GM19099 (cell line): ENCODE measurements around the gene NUDT8.

Experiments used
- POLR2A ChIP-seq: IDR thresholded peaks from 3 replicates; pipeline ENCODE4 v1.6.1; 2011; ENCODE audit warnings: low read depth; ENCODE audit not compliant: insufficient read length; ENCODE audit errors: extremely low read depth

Gene NUDT8

DNA sequence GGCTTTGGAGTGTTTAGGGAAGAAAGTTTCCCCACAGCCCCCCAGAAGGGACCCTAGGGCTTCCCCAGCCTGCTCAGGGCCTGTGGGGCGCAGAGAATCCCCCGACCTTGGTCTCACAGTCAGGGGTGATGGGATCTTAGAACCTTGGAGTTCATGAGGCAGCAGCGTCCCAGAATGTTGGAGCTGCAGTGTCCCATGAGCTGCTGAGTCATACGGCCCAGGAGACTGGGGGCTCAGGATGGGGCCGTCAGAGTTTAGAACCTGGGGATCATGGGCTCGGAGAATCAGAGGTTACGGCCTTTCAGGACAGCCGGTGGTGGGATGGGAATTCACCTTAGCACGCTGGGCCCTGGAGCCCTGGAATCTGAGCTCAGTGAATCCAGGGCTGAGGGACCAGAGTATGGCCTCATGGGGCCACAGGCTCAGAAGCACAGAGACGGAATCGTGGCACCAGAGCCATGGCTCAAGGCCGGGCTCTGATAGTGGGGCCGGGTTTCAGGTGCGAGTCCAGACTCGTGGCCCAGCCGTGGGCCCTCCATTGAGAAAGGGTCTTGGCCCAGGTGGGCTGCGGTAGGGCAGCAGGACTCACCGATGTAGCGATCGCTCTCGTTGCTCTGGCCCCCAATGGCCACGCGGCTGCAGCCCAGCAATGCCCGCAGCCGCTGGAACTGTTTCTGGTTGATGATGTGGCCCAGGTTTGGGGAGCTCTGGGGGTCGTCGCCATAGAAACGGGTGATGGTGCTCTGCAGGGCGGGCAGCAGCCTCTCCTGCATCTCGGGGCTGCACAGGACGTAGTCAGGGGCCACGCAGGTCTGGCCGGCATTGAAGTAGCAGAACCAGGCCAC is 35.2 kb upstream of the NUDT8 start:
- TF ChIP-seq POLR2A = no peak

- TF ChIP-seq POLR2A = no peak
Observed at GRCh38 chr11:67664213-67664585, 34.5 kb upstream of the NUDT8 start.

- no peak for TF ChIP-seq POLR2A
Observed at GRCh38 chr11:67663532-67664212, 33.9 kb upstream of the NUDT8 start.

DNA sequence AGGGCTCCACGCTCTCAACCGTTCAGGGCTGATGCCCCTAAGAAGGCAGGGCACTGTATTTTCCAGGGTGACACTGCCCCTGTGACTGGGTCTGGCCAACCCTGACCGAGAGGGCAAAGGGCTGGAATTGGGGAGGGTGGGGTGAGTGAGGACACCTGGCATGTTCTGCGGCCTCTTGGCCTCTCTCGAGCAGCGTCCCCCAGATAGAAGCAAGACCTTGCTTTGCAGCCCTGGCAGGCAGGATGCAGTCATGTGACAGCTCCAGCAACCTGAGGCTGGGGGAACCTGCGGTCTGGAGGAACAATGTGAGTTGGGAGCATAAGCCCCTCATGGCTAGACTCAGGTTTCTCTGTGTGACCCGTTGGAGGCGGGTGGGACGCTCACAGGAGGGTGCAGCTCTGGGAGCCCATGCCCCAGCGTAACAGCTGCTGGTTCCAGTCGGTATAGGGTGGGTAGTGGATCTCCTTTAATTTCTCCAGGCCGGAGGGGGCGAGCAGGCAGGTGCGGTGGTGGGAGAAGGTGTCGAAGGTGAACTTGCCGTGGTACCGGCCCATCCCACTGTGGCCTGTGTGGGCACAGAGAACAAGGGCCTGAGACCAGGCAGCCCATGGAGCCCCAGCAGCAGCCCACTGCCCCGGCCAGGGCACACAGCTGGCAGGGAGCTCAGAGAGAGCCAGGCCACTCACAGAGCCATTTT is 33.2 kb upstream of the NUDT8 start:
- TF ChIP-seq POLR2A = no peak

- TF ChIP-seq POLR2A = no peak
Observed at GRCh38 chr11:67662142-67662834, 32.6 kb upstream of the NUDT8 start.

DNA sequence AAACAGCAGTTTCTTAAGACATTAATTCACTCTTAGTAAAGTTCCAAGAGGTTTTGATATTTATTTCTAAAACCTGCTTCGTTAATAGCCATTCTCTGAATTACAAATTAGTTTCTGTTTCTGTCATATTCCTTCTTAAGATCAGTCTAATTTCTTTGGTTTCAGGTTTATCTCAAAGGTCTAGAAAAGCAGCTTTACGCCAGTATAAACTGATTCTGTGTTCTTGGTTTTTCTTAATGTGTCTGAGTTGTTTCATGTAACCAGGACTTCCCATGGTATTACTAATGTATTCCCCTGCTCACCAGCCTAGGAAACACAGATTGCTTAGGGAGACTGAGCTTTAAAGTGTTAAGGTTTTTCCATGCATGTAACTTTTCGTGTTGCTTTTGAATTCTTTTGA is 27.6 kb upstream of the NUDT8 start:
- TF ChIP-seq POLR2A = no peak

DNA sequence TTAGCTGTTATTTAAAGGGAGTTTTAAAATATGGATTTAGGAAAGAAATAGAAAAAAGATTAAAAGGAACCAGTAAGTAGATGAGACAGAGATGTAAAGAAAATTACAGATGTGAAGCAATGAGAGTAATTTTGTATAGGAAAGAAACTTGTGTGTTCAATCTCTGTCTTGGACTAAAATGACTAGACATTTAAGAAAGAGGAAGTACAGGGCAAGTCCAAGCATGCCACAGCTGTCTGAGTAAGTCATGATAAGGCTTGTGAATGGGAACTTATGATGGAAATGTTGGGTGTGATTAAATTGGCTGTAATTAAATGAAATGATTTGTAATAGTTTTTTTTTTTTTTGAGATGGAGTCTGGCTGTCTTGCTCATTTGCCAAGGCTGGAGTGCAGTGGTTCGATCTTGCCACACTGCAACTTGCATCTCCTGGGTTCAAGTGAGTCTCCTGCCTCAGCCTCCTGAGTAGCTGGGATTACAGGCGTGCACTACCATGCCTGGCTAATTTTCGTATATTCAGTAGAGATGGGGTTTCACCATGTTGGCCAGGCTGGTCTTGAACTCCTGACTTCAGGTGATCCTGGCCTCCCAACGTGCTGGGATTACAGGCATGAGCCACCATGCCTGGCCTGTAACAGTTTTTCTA is 26.7 kb upstream of the NUDT8 start:
- no peak for TF ChIP-seq POLR2A

- TF ChIP-seq POLR2A = no peak
Observed at GRCh38 chr11:67654225-67654624, 24.5 kb upstream of the NUDT8 start.

GRCh38 chr11:67652965-67653845 is 23.5 kb upstream of the NUDT8 start:
- no peak for TF ChIP-seq POLR2A

DNA sequence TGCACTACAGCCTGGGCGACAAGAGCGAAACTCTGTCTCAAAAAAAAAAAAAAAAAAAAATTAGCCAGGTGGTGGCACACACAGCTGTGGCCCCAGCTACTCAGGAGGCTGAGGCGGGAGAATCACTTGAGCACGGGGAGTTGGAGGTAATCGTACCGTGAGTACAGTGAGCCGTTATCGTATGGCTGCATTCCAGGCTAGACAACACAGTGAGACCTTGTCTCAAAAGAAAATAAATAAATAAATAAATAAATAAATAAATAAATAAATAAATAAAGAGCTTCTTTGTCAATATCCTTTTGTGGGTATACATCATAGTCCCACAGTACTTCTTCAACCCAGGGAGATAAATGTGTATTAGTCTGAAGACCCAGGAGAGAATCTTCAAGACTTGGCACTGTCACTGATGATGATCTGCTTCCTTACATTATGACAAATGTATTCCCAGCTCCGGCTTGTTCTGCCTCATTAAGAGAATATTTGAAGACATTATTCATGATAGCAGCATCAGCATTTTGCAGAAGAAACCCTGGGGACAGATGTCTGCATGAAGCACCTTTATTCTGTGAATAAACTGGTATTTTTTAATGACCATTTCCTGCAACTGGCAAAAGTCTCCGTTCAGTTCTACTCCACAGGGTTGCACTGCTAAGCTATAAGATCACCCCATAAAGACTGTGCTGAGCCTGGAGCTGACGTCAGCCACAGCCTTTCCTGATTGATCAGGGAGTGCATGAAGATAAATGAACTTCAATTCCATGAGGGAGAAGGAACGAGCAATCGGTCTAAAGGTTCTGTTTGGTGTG is 22.4 kb upstream of the NUDT8 start:
- no peak for TF ChIP-seq POLR2A

- TF ChIP-seq POLR2A = peak; percentile 66
Observed at GRCh38 chr11:67649634-67650510, 20.1 kb upstream of the NUDT8 start.
